Body of pancreas (tissue), 4 donors: ENCODE results near the gene CMTM4.

Experiments used
- CTCF ChIP-seq, 7 experiments: fragments of 450-650 bp in 4 of 7; fragments of 200-600 bp in 3 of 7; sonication (generic) in 3 of 7; IDR thresholded peaks; one replicate each; pipeline ENCODE4 v1.5.1; 2016 to 2019; ENCODE audit warnings: antibody characterized with exemption in 7 of 7
- POLR2A ChIP-seq, 3 donors: fragments of 450-650 bp; IDR thresholded peaks; one replicate each; pipeline ENCODE4 v1.6.1; 2016; ENCODE audit warnings: antibody characterized with exemption in 3 of 3, mild to moderate bottlenecking in 2 of 3

DNA sequence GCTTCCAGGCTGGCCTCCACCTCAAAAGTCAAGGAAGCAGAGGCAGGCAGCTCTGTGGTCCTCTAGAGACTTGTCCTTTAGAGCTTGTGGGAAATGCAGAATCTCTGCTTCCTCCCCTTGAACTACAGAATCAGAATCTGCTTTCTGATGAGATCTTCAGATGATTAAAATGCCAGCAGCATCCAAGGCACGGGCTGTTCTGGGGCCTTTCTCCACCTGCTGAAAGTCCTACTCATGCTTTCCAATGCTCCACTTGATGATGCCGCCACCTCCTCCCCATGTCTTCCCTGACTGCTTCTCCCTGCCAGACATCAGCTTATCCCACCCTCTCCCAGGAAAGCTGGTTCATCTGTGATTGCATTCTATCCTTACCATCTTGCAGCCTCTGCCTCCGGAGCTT is 58.7 kb downstream of the CMTM4 start:
- TF ChIP-seq POLR2A (IDR thresholded peaks at IDR 0.05), result no peak
- no peak for TF ChIP-seq CTCF (IDR thresholded peaks at IDR 0.05)
